Erythroblast (primary cell): ENCODE data around the gene ARSA.
"Not testable (repeated sequence)": the region's sequence is repeated elsewhere in the genome, so short reads cannot be mapped to it uniquely, and the experiment has no call there.

Experiments
- GATA1 ChIP-seq: IDR thresholded peaks from 2 replicates; pipeline ENCODE4 v1.6.1; 2011; ENCODE audit warnings: low read depth, mild to moderate bottlenecking, control low read depth, low read length, moderate library complexity
- POLR2A ChIP-seq: IDR thresholded peaks from 2 replicates; pipeline ENCODE4 v1.6.1; 2011; ENCODE audit warnings: mild to moderate bottlenecking, low read length

DNA sequence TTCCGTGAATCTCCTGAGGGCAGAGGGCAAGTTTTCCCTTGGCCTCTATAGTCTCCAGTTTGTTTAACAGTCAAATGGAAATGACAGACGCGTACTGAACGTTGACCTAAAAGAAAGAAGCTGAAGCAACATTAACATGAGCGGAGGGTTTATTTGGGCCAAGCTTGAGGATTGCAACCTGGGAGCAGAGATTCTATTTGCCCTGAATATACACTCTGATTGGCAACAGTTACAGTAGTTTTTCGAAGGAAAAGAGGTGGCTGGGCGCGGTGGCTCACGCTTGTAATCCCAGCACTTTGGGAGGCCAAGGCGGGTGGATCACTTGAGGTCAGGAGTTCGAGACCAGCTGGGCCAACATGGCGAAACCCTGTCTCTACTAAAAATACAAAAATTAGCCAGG, 12.3 kb upstream of the ARSA start:
- not testable (repeated sequence) for TF ChIP-seq POLR2A, GATA1
